Measurements from ENCODE around the gene PSMD13. TPM values are rescaled to one million over a fixed set of nuclear protein-coding genes. Genes with fewer than 3 reads are reported as not detected.

Gene PSMD13
- total and polyA plus RNA-seq, 2 of the 4 experiments (the other 2 are of a cell fraction): 177 to 217 TPM

- no peak overlapping the region for H2BK15ac ChIP-seq (ENCODE audit: low read depth, low read length)
- no peak for DNase-seq
- H3K9me1 ChIP-seq (ENCODE audit: insufficient read depth, low read length): peaks cover 27% of the 10 kb centered on the region
- ATAC-seq (ENCODE audit: low read depth): no peak
- H4K8ac ChIP-seq (ENCODE audit: low read depth in 2 of 2, low read length in 2 of 2): no peak overlapping the region
- H3K9me3 ChIP-seq (ENCODE audit: control insufficient read depth, insufficient read depth, low read length): no peaks in the 10 kb centered on the region
- no peak overlapping the region for H3K14ac ChIP-seq (replicated peaks; ENCODE audit: low read depth, low read length)
- TF ChIP-seq USF2 (IDR thresholded peaks at IDR 0.05; ENCODE audit: low read depth, low read length) (no peak), CHD1 (IDR thresholded peaks at IDR 0.05; ENCODE audit: low read depth, low read length) (no peak), FOS (IDR thresholded peaks at IDR 0.05; ENCODE audit: low read depth, low read length) (no peak), RFX5 (IDR thresholded peaks at IDR 0.05; ENCODE audit: low read depth, low read length) (no peak), RCOR1 (IDR thresholded peaks at IDR 0.05; ENCODE audit: insufficient replicate concordance, low read length) (no peak), BHLHE40 (IDR thresholded peaks at IDR 0.05; ENCODE audit: low read depth, low read length) (no peak), MAZ (IDR thresholded peaks at IDR 0.05; ENCODE audit: borderline replicate concordance, low read depth, low read length) (no peak), MAFK (IDR thresholded peaks at IDR 0.05; ENCODE audit: low read depth, low read length) (no peak), MXI1 (IDR thresholded peaks at IDR 0.05; ENCODE audit: borderline replicate concordance, low read depth, low read length) (no peak), CTCF (conservative IDR thresholded peaks at IDR 0.05; ENCODE audit: low read depth, low read length) (no peak)
- H2AK9ac ChIP-seq (replicated peaks; ENCODE audit: low read depth, low read length, poor library complexity): peak overlapping the region; percentile 3
- H3K36me3 ChIP-seq (ENCODE audit: control insufficient read depth, insufficient read depth, low read length): peaks cover 41% of the 10 kb centered on the region
- no peak overlapping the region for H4K91ac ChIP-seq (ENCODE audit: insufficient read depth, low read depth, low read length)
- 80% methylated on average over 1 of the region's 13 CpGs; no CpG with 5 or more reads in 1 of the 2 experiments for WGBS, 2 experiments (ENCODE audit: extremely low coverage in 2 of 2, insufficient read length in 1 of 2)
- no peak overlapping the region for H4K5ac ChIP-seq (ENCODE audit: low read depth, low read length)
- intact Hi-C loops (cut with micrococcal nuclease) (no loop called here), in situ Hi-C loops (cut with MboI; ENCODE audit: low sequenced_read_pairs) (no loop called here), dilution Hi-C loops (cut with HindIII; ENCODE audit: low sequenced_read_pairs, unreplicated experiment) (no loop called here)
- no peak overlapping the region for H3K4me2 ChIP-seq (ENCODE audit: low read depth, low read length)
- CTCF ChIA-PET: no interaction called here
- H3K18ac ChIP-seq (ENCODE audit: low read depth, low read length): no peak overlapping the region
- H2BK120ac ChIP-seq (ENCODE audit: low read depth, low read length): no peak overlapping the region
- peaks cover 1% of the 10 kb centered on the region; the same call in 1 of the 2 replicates for H3K4me1 ChIP-seq (ENCODE audit: control insufficient read depth, insufficient read depth, low read length)
- POLR2A ChIA-PET (ENCODE audit: unreplicated experiment): no interaction called here
- H3K56ac ChIP-seq (ENCODE audit: extremely low read depth, insufficient read depth, low read length): no peak overlapping the region
- H4K20me1 ChIP-seq (ENCODE audit: insufficient read depth, low read length): peaks cover 44% of the 10 kb centered on the region
- no peak overlapping the region for H2AK5ac ChIP-seq (ENCODE audit: low read depth, low read length)
- no peaks in the 10 kb centered on the region for H3K27me3 ChIP-seq (ENCODE audit: control insufficient read depth, insufficient read depth, low read length)
- H2AFZ ChIP-seq (replicated peaks; ENCODE audit: low read length, poor library complexity): no peak overlapping the region
- H3K23ac ChIP-seq (ENCODE audit: low read depth, low read length): no peak overlapping the region
- H3K27ac ChIP-seq (ENCODE audit: insufficient read depth, low read length): no peak overlapping the region
- no peak overlapping the region for H3K9ac ChIP-seq (ENCODE audit: low read depth, low read length)
- H3K4me3 ChIP-seq (ENCODE audit: insufficient read depth, low read depth, low read length): no peak overlapping the region
- H3K4ac ChIP-seq (ENCODE audit: low read depth, low read length): no peak overlapping the region
- H3K79me1 ChIP-seq (ENCODE audit: low read depth in 1 of 2, low read length in 2 of 2): peaks cover 23 to 52% of the 10 kb centered on the region in 2 experiments; a peak in 3 of 4 replicates
- BruUV-seq (replicated peaks): no TSS peak
- no peak overlapping the region for H2BK5ac ChIP-seq (ENCODE audit: low read depth, low read length, poor library complexity, severe bottlenecking)
- no peak overlapping the region for H2BK20ac ChIP-seq (ENCODE audit: low read depth, low read length)
Observed at GRCh38 chr11:200224-201003, 36.4 kb upstream of the PSMD13 start.
